Panc1 (cell line): Measurements from ENCODE around the gene RASD1.

Source experiments
- POLR2AphosphoS5 ChIP-seq: IDR thresholded peaks from 2 replicates; pipeline ENCODE4 v1.6.1; 2012; ENCODE audit warnings: mild to moderate bottlenecking, low read depth, low read length, moderate library complexity
- SIN3A ChIP-seq: IDR thresholded peaks from 2 replicates; pipeline ENCODE4 v1.6.1; 2012; ENCODE audit warnings: low read depth, mild to moderate bottlenecking, low read length, moderate library complexity, borderline replicate concordance; ENCODE audit not compliant: insufficient read depth
- TF ChIP-seq, protein P1 (sequence below): fragments of 450-650 bp; IDR thresholded peaks from 2 replicates; pipeline ENCODE4 v1.5.1; 2017; ENCODE audit warnings: mild to moderate bottlenecking
- TF ChIP-seq, protein P2 (sequence below), 2 experiments: IDR thresholded peaks; 2 replicates each; pipeline ENCODE4 v1.6.1; 2011 to 2012; ENCODE audit warnings: low read depth in 2 of 2, control low read depth in 1 of 2, low read length in 1 of 2, mild to moderate bottlenecking in 1 of 2, moderate library complexity in 1 of 2; ENCODE audit not compliant: insufficient read depth in 1 of 2

DNA sequence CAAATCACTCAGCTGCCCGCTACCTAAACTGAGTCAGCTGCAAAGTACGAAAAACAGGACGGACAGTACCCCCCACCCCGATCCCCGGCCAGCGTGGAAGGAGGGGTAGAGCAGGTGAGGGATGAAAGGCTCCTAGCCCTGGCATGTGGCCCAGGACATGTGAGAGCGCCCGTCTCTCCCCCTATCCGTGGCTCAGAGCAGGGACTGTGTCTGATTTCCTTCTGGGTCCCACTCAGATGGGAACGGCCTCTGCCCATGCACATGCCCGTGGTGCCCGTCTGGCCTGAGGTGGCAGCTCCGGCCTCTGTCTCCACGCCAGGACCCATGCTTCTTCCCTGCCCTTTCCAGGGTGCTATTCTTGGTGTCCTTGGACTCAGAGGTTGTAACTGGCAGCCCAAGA lies 30.2 kb upstream of the RASD1 start:
- TF ChIP-seq, protein P1, sequence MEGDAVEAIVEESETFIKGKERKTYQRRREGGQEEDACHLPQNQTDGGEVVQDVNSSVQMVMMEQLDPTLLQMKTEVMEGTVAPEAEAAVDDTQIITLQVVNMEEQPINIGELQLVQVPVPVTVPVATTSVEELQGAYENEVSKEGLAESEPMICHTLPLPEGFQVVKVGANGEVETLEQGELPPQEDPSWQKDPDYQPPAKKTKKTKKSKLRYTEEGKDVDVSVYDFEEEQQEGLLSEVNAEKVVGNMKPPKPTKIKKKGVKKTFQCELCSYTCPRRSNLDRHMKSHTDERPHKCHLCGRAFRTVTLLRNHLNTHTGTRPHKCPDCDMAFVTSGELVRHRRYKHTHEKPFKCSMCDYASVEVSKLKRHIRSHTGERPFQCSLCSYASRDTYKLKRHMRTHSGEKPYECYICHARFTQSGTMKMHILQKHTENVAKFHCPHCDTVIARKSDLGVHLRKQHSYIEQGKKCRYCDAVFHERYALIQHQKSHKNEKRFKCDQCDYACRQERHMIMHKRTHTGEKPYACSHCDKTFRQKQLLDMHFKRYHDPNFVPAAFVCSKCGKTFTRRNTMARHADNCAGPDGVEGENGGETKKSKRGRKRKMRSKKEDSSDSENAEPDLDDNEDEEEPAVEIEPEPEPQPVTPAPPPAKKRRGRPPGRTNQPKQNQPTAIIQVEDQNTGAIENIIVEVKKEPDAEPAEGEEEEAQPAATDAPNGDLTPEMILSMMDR: no peak
- no peak for TF ChIP-seq SIN3A
- TF ChIP-seq, protein P2, sequence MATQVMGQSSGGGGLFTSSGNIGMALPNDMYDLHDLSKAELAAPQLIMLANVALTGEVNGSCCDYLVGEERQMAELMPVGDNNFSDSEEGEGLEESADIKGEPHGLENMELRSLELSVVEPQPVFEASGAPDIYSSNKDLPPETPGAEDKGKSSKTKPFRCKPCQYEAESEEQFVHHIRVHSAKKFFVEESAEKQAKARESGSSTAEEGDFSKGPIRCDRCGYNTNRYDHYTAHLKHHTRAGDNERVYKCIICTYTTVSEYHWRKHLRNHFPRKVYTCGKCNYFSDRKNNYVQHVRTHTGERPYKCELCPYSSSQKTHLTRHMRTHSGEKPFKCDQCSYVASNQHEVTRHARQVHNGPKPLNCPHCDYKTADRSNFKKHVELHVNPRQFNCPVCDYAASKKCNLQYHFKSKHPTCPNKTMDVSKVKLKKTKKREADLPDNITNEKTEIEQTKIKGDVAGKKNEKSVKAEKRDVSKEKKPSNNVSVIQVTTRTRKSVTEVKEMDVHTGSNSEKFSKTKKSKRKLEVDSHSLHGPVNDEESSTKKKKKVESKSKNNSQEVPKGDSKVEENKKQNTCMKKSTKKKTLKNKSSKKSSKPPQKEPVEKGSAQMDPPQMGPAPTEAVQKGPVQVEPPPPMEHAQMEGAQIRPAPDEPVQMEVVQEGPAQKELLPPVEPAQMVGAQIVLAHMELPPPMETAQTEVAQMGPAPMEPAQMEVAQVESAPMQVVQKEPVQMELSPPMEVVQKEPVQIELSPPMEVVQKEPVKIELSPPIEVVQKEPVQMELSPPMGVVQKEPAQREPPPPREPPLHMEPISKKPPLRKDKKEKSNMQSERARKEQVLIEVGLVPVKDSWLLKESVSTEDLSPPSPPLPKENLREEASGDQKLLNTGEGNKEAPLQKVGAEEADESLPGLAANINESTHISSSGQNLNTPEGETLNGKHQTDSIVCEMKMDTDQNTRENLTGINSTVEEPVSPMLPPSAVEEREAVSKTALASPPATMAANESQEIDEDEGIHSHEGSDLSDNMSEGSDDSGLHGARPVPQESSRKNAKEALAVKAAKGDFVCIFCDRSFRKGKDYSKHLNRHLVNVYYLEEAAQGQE (IDR thresholded peaks at IDR 0.05; ENCODE audit: insufficient read depth in 1 of 2, low read depth in 2 of 2, low read length in 1 of 2): no peak
- TF ChIP-seq POLR2AphosphoS5: no peak
